ENCODE data around the gene TLDC2. TPM values are rescaled to one million over a fixed set of nuclear protein-coding genes. Genes with fewer than 3 reads are reported as not detected.
"Not testable (repeated sequence)": the region's sequence is repeated elsewhere in the genome, so short reads cannot be mapped to it uniquely, and the experiment has no call there.

Gene TLDC2
- total RNA-seq, 1 experiment from 2014 or later: not detected

DNA sequence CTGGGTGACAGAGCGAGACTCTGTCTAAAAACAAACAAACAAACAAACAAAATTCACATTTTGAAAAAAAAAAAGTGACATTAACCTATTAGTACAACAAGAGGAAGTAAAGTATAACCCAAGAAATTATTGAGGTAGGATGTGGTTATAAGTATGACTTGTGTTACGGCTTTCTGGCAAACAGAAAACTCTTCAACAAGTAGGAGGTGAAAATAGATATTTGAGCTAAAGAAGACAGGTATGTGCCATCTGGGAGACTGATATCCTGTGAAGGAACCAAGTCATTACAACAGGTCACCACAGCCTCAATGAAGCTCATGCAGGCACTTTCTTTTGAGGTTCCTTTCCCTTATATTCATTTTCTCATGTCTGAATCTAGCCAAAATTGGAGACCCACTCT lies 28.8 kb downstream of the TLDC2 start:
- DNase-seq (ENCODE audit: extremely low read depth, low read depth): no peak

DNA sequence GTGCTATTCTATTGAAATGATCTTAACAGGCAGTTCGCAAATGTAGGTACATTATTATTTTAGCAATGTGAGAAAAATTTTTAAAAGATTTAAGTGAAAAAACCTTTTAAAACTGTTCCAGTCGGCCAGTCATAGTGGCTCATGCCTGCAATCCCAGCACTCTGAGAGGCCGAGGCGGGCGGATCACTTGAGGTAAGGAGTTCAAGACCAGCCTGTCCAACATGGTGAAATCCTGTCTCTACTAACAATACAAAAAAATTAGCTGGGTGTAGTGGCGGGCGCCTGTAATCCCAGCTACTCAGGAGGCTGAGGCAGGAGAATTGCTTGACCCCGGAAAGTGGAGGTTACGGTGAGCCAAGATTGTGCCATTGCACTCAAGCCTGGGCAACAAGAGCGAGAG lies 29.6 kb downstream of the TLDC2 start:
- not testable (repeated sequence) for DNase-seq (ENCODE audit: extremely low read depth, low read depth)

DNA sequence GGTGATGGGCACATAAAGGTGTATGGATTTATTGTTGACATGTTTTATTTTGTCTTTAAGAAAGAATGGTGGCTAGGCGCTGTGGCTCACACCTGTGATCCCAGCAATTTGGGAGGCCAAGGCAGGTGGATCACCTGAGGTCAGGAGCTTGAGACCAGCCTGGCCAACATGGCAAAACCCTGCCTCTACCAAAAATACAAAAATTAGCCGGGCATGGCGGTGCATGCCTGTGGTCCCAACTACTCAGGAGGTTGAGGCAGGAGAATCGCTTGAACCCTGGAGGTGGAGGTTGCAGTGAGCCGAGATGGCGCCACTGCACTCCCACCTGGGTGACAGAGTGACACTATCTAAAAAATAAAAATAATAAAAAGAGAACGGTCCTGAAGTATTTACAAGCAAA lies 30.1 kb downstream of the TLDC2 start:
- DNase-seq (ENCODE audit: extremely low read depth, low read depth): not testable (repeated sequence)

DNA sequence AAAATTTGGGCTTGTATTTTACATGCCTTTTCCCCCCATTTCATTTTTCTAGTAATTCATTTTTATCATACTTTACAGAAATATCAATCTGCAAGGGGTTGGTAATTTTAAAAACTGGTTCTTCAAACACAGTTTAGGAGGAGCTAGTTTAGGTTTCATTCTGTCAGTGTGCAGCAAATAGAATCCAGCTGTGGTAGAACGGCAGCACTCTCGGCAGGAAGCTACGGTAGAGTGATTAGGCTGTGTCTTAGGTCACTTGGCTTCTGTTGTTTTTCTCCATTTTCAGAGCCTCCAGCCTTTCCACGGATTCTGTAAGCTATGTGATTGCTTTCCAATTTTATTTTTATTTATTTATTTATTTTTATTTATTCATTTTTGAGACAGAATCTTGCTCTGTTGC lies 32.7 kb downstream of the TLDC2 start:
- DNase-seq (ENCODE audit: extremely low read depth, low read depth): no peak

DNA sequence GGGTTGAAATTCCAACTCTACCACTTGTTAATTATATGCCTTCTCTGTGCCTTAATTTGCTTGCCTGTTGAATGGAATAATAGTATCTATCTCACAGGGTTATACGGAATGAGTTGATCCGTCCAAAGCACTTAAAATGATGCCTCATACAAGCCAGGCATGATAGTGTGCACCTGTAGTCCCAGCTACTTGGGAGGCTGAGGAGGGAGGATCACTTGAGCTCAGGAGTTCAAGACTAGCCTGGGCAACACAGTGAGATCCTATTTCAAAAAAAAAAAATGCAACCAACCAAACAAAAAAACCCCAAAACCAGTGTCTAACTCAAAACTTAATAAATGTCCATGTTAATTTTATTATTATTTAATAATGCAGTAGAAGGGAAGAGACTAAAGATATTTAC lies 40.3 kb downstream of the TLDC2 start:
- no peak for DNase-seq (ENCODE audit: extremely low read depth, low read depth)

DNA sequence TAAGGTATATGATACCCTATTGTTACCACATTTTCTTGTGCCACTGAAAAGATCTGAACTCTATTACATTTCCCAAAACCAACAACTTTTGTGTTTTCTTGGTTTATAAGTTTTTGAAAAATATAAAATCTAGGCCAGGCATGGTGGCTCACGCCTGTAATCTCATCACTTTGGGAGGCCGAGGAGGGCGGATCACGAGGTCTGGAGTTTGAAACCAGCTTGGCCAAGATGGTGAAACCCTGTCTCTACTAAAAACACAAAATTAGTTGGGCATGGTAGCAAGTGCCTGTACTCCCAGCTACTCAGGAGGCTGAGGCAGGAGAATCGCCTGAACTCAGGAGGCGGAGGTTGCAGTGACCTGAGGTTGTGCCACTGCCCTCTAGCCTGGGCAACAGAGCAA lies 41.3 kb downstream of the TLDC2 start:
- no peak for DNase-seq (ENCODE audit: extremely low read depth, low read depth)

DNA sequence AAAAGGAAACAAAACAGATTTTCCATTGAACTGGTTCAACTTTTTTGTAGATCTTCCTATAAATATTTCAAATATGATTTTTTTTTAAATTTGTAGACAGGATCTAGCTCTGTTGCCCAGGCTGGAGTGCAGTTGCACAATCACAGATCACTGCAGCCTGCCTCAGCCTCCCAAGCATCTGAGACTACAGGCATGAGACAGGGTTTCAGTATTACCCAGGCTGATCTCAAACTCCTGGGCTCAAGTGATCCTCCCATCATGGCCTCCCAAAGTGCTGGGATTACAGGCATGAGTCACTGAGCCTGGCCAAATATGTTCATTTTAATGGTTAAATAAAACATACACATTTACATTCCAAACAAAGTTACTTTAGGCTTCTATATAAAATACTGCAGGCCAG lies 42.0 kb downstream of the TLDC2 start:
- no peak for DNase-seq (ENCODE audit: extremely low read depth, low read depth)

DNA sequence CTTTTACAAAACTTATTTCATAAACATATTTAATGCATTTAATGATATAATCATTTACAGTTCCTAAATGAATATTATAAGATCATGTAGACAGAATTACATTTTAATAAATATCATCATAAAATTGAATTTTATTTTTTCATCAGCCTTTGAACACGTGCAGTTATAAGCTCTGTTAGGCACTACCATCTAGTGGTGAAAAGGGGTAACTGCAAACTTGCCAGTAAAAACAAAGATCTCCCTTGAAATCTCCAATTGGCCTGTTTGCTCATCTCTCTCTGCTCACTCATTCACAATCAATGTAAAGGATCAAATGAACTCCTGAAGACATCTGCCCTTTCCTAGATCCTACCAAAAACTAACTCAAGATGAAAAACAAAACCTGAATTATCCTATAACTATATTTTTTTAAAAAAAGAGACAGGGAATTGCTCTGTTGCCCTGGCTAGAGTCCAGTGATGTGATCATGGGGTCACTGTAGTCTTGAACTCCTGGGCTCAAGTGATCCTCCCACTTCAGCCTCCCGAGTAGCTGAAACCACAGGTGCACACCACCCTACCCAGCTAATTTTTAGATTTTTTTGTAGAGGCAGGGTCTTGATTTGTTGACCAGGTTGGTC lies 43.9 kb downstream of the TLDC2 start:
- DNase-seq (ENCODE audit: extremely low read depth, low read depth): peak; percentile 60

DNA sequence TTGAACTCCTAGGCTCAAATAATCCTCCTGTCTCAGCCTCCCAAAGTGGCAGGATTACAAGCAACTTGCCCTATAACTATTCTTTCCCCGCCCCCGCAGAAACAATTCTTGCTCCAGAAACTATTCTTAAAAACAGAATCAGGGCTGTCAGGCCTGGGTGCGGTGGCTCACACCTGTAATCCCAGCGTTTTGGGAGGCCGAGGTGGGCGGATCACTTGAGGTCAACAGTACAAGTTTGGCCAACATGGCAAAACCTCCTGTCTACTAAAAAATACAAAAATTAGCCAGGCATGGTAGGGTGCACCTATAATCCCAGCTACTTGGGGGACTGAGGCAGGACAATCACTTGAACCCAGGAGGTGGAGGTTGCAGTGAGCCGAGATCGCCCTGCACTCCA lies 44.4 kb downstream of the TLDC2 start:
- DNase-seq (ENCODE audit: extremely low read depth, low read depth): no peak

DNA sequence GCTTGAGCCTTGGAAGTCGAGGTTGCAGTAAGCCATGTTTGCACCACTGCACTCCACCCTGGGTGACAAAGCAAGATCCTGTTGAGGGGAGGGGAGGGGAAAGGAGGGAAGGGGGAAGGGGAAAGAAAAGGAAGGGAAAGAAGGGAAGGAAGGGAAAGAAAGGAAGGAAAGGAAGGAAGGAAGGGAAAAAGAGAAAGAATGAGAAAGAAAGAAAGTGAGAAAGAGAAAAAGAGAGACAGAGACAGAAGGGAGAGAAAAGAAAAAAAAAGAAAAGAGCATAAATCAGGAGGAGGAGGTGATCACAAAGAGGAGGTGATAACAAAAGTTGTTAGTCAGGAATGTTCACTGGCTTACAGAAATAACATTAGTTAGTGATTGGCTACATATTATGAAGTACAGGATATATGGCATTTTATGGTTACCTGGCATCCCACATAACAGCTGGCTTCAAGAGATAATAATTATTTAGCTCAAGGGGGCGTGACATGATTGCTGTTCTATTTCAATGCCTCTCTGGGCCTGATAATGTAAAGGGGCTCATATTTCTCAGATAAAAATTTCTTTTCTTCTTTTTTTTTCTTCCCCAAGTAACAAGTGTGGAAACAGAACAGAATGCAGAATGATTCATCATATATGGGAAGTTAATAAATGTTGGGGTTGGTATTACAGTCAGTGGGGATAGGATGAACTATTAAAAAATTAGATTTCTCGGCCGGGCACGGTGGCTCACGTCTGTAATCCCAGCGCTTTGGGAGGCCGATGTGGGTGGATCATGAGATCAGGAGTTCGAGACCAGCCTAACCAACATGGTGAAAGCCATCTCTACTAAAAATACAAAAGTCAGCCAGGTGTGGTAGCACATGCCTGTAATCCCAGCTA lies 48.5 kb downstream of the TLDC2 start:
- no peak for DNase-seq (ENCODE audit: extremely low read depth, low read depth)

DNA sequence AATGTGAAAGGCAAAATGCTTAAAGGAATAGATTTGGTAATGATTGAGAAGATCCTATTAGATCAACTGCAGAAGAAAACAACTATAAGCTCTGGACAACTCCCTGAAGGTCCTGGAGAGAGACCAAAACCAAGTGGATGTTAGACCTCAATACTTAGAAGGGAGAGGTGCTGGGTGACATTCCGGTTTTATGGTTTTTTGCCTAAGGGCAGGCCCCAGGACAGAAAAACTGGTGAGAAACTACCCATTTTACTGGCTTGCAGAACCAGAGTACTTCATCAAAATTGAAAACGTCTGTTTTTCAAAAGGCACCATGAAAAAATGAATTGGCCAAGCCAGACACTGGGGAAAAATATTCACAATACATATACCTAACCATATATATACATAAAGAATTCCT lies 49.3 kb downstream of the TLDC2 start:
- no peak for DNase-seq (ENCODE audit: extremely low read depth, low read depth)

DNA sequence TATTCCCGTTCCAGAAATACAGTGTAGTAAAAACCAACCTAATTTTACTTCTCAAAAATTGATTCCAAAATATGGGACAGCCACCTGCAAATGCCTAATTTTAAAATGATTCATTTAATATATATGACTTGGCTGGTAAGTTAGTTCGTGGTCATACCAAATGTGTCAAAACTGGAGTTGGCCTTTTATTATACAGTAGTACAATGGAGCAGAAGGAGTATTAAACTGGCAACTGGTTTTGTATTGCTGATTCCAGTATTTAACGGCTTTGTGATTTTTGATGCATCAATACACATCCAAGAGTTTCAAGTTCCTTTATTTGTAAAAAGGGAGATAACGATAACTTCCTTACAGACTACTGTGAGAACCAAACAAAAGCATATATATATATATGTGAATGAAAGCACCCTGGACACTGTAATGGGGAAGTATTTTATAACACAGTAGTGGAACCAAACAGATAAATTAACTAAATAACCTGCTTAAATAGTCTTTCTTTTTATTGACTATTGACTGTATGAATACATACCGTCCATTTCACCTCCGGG lies 50.8 kb downstream of the TLDC2 start:
- DNase-seq (ENCODE audit: extremely low read depth, low read depth): no peak

DNA sequence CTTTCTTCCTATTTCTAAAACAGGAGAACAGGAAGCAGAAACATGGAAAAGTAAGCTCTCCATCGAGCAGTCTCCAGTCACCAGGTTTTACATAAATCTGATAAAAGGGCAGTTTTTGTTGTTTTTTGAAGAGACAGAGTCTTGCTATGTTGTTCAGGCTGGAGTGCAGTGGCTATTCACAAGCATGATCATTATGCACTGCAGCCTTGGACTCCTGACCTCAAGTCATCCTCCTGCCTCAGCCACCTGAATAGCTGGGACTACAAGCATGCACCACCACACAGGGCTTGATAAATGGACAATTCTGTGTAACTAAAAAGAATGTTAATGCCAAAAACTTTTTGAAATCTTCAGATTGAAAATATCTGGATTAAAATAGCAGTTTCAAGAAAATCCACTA lies 51.8 kb downstream of the TLDC2 start:
- DNase-seq (ENCODE audit: extremely low read depth, low read depth): no peak

DNA sequence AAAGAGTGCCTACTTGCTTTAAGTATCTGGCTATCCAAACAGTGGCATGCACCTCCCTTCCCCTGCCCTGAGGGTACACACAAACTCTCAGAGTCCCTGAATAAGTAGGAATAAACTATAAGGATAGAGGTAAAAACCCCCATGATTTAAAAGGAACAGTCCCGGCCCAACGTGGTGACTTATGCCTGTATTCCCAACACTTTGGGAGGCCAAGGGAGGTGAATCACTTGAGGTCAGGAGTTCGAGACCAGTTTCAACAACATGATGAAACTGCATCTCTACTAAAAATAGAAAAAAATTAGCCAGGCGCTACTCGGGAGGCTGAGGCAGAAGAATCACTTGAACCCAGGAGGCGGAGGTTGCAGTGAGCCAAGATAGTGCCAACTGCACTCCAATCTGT lies 53.4 kb downstream of the TLDC2 start:
- no peak for DNase-seq (ENCODE audit: extremely low read depth, low read depth)

DNA sequence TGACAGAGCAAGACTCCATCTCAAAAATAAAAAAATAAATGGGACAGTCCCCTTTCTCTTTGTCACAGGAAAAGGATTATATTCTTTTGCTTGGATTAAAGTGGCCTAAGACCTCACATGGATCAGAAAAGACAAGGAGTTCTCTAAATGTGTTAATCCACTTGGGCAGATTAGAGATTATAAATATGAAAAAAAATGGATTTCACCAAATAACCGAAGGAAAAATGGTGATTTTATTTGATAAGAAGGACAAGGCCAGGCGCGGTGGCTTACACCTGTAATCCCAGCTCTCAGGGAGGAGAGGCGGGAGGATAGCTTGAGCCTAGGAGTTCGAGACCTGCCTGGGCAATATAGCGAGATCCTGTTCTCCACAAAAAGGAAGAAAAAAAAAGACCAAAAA lies 53.8 kb downstream of the TLDC2 start:
- DNase-seq (ENCODE audit: extremely low read depth, low read depth): no peak

DNA sequence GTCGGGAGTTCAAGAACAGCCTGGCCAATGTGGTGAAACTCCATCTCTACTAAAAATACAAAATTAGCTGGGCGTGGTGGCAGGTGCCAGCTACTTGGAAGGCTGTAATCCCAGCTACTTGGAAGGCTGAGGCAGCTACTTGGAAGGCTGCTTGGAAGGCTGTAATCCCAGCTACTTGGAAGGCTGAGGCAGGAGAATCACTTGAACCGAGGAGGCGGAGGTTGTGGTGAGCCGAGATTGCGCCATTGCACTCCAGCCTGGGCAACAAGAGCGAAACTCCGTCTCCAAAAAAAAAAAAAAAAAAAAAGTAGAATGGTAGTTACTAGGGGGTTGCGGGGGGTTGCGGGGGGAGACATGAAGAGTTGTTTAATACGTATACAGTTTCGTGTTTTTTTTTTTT lies 56.1 kb downstream of the TLDC2 start:
- DNase-seq (ENCODE audit: extremely low read depth, low read depth): not testable (repeated sequence)

DNA sequence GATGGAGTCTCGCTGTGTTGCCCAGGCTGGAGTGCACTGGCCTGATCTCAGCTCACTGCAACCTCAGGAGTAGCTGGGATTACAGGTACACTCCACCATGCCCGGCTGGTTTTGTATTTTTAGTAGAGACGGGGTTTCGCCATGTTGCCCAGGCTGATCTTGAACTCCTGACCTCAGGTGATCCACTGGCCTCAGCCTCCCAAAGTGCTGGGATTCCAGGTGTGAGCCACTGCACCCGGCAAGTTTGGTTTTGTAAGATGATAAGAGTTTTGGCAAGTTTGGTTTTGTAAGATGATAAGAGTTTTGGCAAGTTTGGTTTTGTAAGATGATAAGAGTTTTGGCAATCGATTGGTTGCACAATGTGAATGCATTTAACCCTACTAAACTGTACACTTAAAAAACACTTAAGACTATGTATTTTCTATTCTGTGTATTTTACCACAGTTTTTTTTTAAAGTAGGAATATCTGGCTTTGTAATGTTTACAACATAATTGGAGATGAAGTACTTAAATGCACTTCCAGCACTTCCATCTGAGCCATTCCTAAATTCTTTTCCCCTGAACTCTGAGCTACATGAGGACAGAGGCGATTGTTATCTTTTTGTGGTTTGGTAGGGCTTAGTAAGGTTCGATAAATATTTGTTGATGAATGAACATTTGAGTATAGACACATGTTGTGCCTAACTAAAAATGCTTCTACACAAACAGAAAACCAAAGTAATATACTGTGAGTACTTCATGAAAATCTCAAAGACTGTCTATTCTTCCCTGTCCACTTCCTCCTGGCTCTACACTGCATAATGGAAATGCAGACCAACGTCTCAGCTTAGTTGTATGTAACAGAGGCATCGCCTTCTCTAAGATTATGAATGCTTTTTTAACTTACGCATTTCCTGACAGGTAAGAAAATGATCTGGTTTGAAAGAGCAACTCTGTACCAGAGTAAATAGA lies 56.8 kb downstream of the TLDC2 start:
- no peak for DNase-seq (ENCODE audit: extremely low read depth, low read depth)

DNA sequence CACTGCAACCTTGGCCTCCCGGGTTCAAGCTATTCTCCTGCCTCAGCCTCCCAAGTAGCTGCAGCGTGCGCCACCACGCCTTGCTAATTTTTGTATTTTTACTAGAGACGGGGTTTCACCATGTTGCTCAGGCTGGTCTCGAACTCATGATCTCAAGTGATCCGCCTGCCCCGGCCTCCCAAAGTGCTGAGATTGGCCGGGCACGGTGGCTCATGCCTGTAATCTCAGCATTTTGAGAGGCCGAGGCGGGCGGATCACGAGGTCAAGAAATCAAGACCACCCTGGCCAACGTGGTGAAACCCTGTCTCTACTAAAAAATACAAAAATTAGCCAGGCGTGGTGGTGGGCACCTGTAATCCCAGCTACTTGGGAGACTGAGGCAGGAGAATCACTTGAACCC lies 57.6 kb downstream of the TLDC2 start:
- not testable (repeated sequence) for DNase-seq (ENCODE audit: extremely low read depth, low read depth)

DNA sequence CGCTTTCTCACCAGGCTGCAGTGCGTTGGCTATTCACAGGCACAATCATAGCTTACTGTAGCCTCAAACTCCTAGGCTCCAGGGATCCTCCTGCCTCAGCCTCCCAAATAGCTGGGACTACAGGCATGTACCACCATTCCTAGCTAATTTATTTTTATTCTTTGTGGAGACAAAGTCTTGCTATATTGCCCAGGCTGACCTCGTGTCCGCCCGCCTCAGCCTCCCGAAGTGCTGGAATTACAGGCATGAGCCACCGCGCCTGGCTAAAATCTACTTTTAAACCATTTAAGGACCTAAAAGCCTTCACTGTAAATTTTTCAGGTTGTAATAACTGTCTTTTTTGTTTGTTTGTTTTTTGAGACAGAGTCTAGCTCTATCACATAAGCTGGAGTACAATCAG lies 60.4 kb downstream of the TLDC2 start:
- no peak for DNase-seq (ENCODE audit: extremely low read depth, low read depth)

DNA sequence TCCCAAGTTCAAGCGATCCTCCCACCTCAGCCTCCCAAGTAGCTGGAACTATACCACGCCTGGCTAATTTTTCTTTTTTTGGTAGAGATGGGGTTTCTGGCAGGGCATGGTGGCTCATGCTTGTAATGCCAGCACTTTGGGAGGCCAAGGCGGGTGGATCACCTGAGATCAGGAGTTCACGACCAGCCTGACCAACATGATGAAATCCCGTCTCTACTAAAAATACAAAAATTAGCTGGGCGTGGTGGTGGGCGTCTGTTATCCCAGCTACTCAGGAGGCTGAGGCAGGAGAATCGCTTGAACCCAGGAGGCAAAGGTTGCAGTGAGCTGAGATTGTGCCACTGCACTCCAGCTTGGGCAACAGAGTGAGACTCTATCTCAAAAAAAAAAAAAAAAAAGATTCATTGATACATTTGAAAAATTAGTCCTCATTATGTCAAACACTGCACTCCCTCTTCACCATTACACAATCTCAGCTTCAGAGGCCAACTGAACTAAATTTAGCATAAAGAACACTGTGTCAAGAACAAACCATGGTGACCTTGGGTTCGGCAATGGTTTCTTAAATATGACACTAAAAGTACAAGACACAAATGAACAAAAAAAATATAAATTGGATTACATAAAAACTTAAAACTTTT lies 60.9 kb downstream of the TLDC2 start:
- not testable (repeated sequence) for DNase-seq (ENCODE audit: extremely low read depth, low read depth)

DNA sequence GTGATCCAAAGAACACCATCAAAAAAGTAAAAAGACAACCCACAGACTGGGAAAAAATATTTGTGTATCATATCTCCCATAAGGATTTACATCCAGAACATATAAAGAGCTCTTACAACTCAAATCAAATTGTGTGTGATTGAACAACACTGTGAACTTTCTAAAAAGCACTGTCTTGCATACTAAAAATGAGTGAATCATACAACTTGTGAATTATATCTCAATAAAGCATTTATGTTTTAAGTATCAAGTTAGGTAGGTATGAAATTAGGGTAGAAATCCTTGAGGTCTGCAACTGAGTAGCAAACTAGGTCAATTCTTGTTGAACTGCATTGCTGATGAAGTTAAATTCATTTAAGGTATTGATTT lies 61.4 kb downstream of the TLDC2 start:
- DNase-seq (ENCODE audit: extremely low read depth, low read depth): no peak

Measured in NCI-H460 (cell line).